CD4-positive, alpha-beta T cell treated with Interleukin-1 beta for 1 hour (primary cell): ENCODE data around the gene ZFHX2.

Source experiments
- DNase-seq, 2 donors: peaks; one replicate each; pipeline ENCODE4 v3.0.0-alpha.2; 2020 to 2022

Gene ZFHX2

GRCh38 chr14:23517650-23518326 lies 33.8 kb downstream of the ZFHX2 start:
- DNase-seq: no peak

GRCh38 chr14:23514644-23514957 lies 37.0 kb downstream of the ZFHX2 start:
- no peak for DNase-seq

- no peak for DNase-seq
These were observed 37.5 kb downstream of the ZFHX2 start for GRCh38 chr14:23513818-23514643.

- no peak for DNase-seq
These were observed 38.4 kb downstream of the ZFHX2 start for GRCh38 chr14:23513005-23513817.

GRCh38 chr14:23512156-23512555 lies 39.4 kb downstream of the ZFHX2 start:
- DNase-seq: no peak

- no peak for DNase-seq
These were observed 57.3 kb downstream of the ZFHX2 start for GRCh38 chr14:23494223-23494622.

- no peak for DNase-seq
These were observed 58.8 kb downstream of the ZFHX2 start for GRCh38 chr14:23492618-23493272.

GRCh38 chr14:23487216-23487615 lies 64.3 kb downstream of the ZFHX2 start:
- no peak for DNase-seq

- DNase-seq: no peak
These were observed 65.5 kb downstream of the ZFHX2 start for GRCh38 chr14:23486036-23486435.

- no peak for DNase-seq
These were observed 66.2 kb downstream of the ZFHX2 start for GRCh38 chr14:23485326-23485725.

GRCh38 chr14:23483236-23483854 lies 68.2 kb downstream of the ZFHX2 start:
- DNase-seq: no peak

- DNase-seq: no peak
These were observed 68.8 kb downstream of the ZFHX2 start for GRCh38 chr14:23482823-23483148.

- no peak for DNase-seq
These were observed 69.4 kb downstream of the ZFHX2 start for GRCh38 chr14:23481979-23482822.

- no peak for DNase-seq
These were observed 70.1 kb downstream of the ZFHX2 start for GRCh38 chr14:23481362-23481970.

- DNase-seq: peak; percentile 60 to 79
These were observed 73.3 kb downstream of the ZFHX2 start for GRCh38 chr14:23478109-23478759.

GRCh38 chr14:23470947-23471346 lies 80.6 kb downstream of the ZFHX2 start:
- no peak for DNase-seq
